K562 (cell line): Measurements from ENCODE around the gene ATPAF2.

ENCODE experiments used
- BRF1 ChIP-seq: IDR thresholded peaks from 3 replicates; pipeline ENCODE4 v1.6.1; 2011; ENCODE audit warnings: borderline replicate concordance, mild to moderate bottlenecking; ENCODE audit not compliant: insufficient read length; ENCODE audit errors: extremely low read depth
- CTCF ChIP-seq, 3 experiments: IDR thresholded peaks in 2 of 3; conservative IDR thresholded peaks in 1 of 3; 2 replicates each; pipeline ENCODE4 v1.5.1; 2011 to 2012; ENCODE audit warnings: low read length in 3 of 3, mild to moderate bottlenecking in 3 of 3, control low read depth in 2 of 3, improper control_type of control experiment in 1 of 3, inconsistent platforms in 1 of 3, low read depth in 1 of 3, mixed read lengths in 1 of 3, moderate library complexity in 1 of 3; ENCODE audit not compliant: insufficient read depth in 2 of 3
- ELF4 ChIP-seq: fragments of 450-650 bp; formaldehyde crosslinking; IDR thresholded peaks from 2 replicates; pipeline ENCODE4 v1.4.0; 2022; ENCODE audit warnings: missing genetic modification characterization
- MXI1 ChIP-seq: IDR thresholded peaks from 2 replicates; pipeline ENCODE4 v1.6.1; 2011; ENCODE audit warnings: low read depth, mild to moderate bottlenecking, improper control_type of control experiment, low read length
- NFXL1 ChIP-seq: fragments of 450-650 bp; formaldehyde crosslinking; IDR thresholded peaks from 2 replicates; pipeline ENCODE4 v1.4.0; 2021; ENCODE audit warnings: mild to moderate bottlenecking
- ZFP36 ChIP-seq: fragments of 150-350 bp; IDR thresholded peaks from 2 replicates; pipeline ENCODE4 v1.6.1; 2018; ENCODE audit warnings: low read length, low read depth; ENCODE audit not compliant: partially characterized antibody

GRCh38 chr17:18066866-18067265, 27.9 kb upstream of the ATPAF2 start:
- TF ChIP-seq ELF4 (CRISPR knock-in tag): no peak
- no peak for TF ChIP-seq CTCF (IDR thresholded peaks at IDR 0.05 in 2 of 3, conservative IDR thresholded peaks at IDR 0.05 in 1 of 3; ENCODE audit: insufficient read depth in 2 of 3, low read depth in 1 of 3, low read length in 3 of 3)
- TF ChIP-seq ZFP36: no peak
- no peak for TF ChIP-seq BRF1
- TF ChIP-seq NFXL1 (CRISPR knock-in tag): no peak
- TF ChIP-seq MXI1: no peak
